Measurements from ENCODE around the gene LDLRAD3.
"Not testable (repeated sequence)": the region's sequence is repeated elsewhere in the genome, so short reads cannot be mapped to it uniquely, and the experiment has no call there.

Gene LDLRAD3

GRCh38 chr11:36019722-36020121 lies 75.9 kb downstream of the LDLRAD3 start:
- no peak for DNase-seq (ENCODE audit: low spot score)

GRCh38 chr11:36022882-36023281 lies 79.0 kb downstream of the LDLRAD3 start:
- DNase-seq (ENCODE audit: low spot score) = no peak

- no peak for DNase-seq (ENCODE audit: low spot score)
Measured at GRCh38 chr11:36023922-36024321, 80.1 kb downstream of the LDLRAD3 start.

GRCh38 chr11:36024716-36025115 lies 80.9 kb downstream of the LDLRAD3 start:
- no peak for DNase-seq (ENCODE audit: low spot score)

- DNase-seq (ENCODE audit: low spot score) = no peak
Measured at GRCh38 chr11:36026315-36026968, 82.6 kb downstream of the LDLRAD3 start.

GRCh38 chr11:36027731-36028130 lies 83.9 kb downstream of the LDLRAD3 start:
- DNase-seq (ENCODE audit: low spot score) = no peak

GRCh38 chr11:36029616-36030015 lies 85.8 kb downstream of the LDLRAD3 start:
- no peak for DNase-seq (ENCODE audit: low spot score)

- DNase-seq (ENCODE audit: low spot score) = no peak
Measured at GRCh38 chr11:36030731-36031281, 86.9 kb downstream of the LDLRAD3 start.

- no peak for DNase-seq (ENCODE audit: low spot score)
Measured at GRCh38 chr11:36033082-36033751, 89.4 kb downstream of the LDLRAD3 start.

- DNase-seq (ENCODE audit: low spot score) = no peak
Measured at GRCh38 chr11:36033936-36034335, 90.1 kb downstream of the LDLRAD3 start.

GRCh38 chr11:36034551-36035331 lies 90.9 kb downstream of the LDLRAD3 start:
- DNase-seq (ENCODE audit: low spot score) = no peak

GRCh38 chr11:36035454-36035853 lies 91.6 kb downstream of the LDLRAD3 start:
- no peak for DNase-seq (ENCODE audit: low spot score)

GRCh38 chr11:36035999-36036398 lies 92.1 kb downstream of the LDLRAD3 start:
- no peak for DNase-seq (ENCODE audit: low spot score)

GRCh38 chr11:36037031-36037430 lies 93.2 kb downstream of the LDLRAD3 start:
- no peak for DNase-seq (ENCODE audit: low spot score)

- no peak for DNase-seq (ENCODE audit: low spot score)
Measured at GRCh38 chr11:36038541-36038940, 94.7 kb downstream of the LDLRAD3 start.

GRCh38 chr11:36039471-36039870 lies 95.6 kb downstream of the LDLRAD3 start:
- DNase-seq (ENCODE audit: low spot score) = no peak

GRCh38 chr11:36041988-36042611 lies 98.2 kb downstream of the LDLRAD3 start:
- DNase-seq (ENCODE audit: low spot score) = peak; percentile 12

GRCh38 chr11:36044636-36045035 lies 100.8 kb downstream of the LDLRAD3 start:
- DNase-seq (ENCODE audit: low spot score) = no peak

- not testable (repeated sequence) for DNase-seq (ENCODE audit: low spot score)
Measured at GRCh38 chr11:36045945-36046344, 102.1 kb downstream of the LDLRAD3 start.

- no peak for DNase-seq (ENCODE audit: low spot score)
Measured at GRCh38 chr11:36046932-36047331, 103.1 kb downstream of the LDLRAD3 start.

- DNase-seq (ENCODE audit: low spot score) = no peak
Measured at GRCh38 chr11:36047344-36047743, 103.5 kb downstream of the LDLRAD3 start.

All from NAMALWA (cell line).